Osteocyte (in vitro differentiated cells): ENCODE measurements around the gene ADAM17. TPM values are rescaled to one million over a fixed set of nuclear protein-coding genes. Genes with fewer than 3 reads are reported as not detected.

Experiments
- DNase-seq: peaks from one replicate; pipeline ENCODE4 v3.0.0; 2021; ENCODE audit warnings: mixed read lengths; ENCODE audit not compliant: unreplicated experiment; ENCODE audit errors: extremely low spot score
- H3K27ac Mint-ChIP-seq: one replicate; pipeline ENCODE4 v1.8.0; 2021; ENCODE audit warnings: mild to moderate bottlenecking, mixed read lengths; ENCODE audit not compliant: unreplicated experiment
- H3K27me3 Mint-ChIP-seq: one replicate; pipeline ENCODE4 v1.8.0; 2021; ENCODE audit warnings: mixed read lengths; ENCODE audit not compliant: unreplicated experiment
- H3K36me3 Mint-ChIP-seq: one replicate; pipeline ENCODE4 v1.8.0; 2021; ENCODE audit warnings: mixed read lengths; ENCODE audit not compliant: unreplicated experiment
- H3K4me1 Mint-ChIP-seq: one replicate; pipeline ENCODE4 v1.8.0; 2021; ENCODE audit warnings: mixed read lengths; ENCODE audit not compliant: unreplicated experiment
- H3K4me3 Mint-ChIP-seq: one replicate; pipeline ENCODE4 v1.8.0; 2021; ENCODE audit warnings: mild to moderate bottlenecking, moderate library complexity, mixed read lengths; ENCODE audit not compliant: unreplicated experiment
- H3K9me3 Mint-ChIP-seq: one replicate; pipeline ENCODE4 v1.8.0; 2021; ENCODE audit warnings: mixed read lengths; ENCODE audit not compliant: unreplicated experiment
- total RNA-seq: library from RNA; stranded (reverse); gene quantifications from 2 replicates; pipeline ENCODE4 v1.2.1, GENCODE V29; 2021
- TF ChIP-seq, protein P1 (sequence below): fragments of 200-600 bp; sonication (generic); IDR thresholded peaks from 2 replicates; pipeline ENCODE4 v1.5.0; 2021; ENCODE audit warnings: antibody characterized with exemption, mild to moderate bottlenecking, moderate library complexity

ADAM17 gene
- total RNA-seq, 1 donor from 2014 or later, result 36.4 TPM

DNA sequence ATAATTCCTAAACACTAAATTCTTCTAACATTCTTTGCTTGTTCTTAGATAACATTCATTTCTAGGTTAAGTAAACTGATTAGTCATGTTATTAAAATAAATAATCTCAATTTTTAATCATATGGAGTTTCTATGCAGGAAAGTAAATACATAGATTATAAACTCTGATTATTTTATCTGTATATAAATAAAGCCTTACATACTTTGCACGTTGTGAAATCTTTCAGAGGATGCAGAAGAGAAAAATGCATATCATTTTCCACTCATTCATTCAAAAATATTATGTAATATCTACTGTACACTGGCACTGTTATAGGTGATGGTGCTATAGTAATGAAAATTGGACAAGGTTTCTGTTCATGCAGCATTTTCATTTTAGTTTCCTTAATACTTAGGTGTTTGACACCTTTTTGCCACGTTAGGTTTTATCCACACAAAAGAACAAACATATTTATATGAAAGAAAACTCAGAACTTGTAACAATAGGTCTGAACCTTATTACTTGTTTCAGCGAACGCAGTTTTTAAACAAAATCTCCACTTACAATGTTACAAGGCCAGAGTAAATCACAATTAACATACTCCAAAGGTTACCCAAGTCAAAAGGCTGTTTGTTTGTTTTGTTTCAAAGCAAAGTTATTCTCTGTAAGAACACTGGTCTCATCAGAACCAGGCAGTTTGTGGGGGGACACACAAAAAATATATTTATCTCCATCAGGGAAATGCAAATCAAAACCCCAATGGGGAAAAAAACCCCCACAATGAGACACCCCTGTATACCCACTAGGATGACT, 27.4 kb downstream of the ADAM17 start:
- no peaks in the 10 kb centered on the region for H3K9me3 Mint-ChIP-seq

DNA sequence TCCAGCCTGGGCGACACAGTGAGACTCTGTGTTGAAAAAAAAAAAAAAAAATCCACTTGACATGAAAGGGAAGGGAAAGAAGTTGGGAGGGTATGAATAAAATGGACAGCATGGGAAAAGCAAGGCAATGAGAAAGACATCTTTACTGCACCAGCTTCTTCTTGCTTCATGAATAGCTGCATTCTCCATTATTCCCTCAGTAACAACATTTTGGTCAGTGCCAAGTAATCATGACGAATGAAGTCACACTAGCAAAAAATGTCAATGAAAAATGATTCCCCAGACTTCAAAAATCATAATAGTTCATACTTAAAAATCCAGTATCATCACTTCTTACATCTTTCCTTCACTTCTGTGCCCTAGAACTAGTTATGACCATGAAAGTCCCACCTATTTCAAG, 30.4 kb downstream of the ADAM17 start:
- no peak overlapping the region for H3K4me3 Mint-ChIP-seq
- H3K36me3 Mint-ChIP-seq, result peaks cover 52% of the 10 kb centered on the region
- H3K27me3 Mint-ChIP-seq, result no peaks in the 10 kb centered on the region
- no peak for DNase-seq
- H3K4me1 Mint-ChIP-seq, result peaks cover 5% of the 10 kb centered on the region
- TF ChIP-seq, protein P1, sequence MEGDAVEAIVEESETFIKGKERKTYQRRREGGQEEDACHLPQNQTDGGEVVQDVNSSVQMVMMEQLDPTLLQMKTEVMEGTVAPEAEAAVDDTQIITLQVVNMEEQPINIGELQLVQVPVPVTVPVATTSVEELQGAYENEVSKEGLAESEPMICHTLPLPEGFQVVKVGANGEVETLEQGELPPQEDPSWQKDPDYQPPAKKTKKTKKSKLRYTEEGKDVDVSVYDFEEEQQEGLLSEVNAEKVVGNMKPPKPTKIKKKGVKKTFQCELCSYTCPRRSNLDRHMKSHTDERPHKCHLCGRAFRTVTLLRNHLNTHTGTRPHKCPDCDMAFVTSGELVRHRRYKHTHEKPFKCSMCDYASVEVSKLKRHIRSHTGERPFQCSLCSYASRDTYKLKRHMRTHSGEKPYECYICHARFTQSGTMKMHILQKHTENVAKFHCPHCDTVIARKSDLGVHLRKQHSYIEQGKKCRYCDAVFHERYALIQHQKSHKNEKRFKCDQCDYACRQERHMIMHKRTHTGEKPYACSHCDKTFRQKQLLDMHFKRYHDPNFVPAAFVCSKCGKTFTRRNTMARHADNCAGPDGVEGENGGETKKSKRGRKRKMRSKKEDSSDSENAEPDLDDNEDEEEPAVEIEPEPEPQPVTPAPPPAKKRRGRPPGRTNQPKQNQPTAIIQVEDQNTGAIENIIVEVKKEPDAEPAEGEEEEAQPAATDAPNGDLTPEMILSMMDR, result no peak
- H3K27ac Mint-ChIP-seq, result no peak overlapping the region
- H3K9me3 Mint-ChIP-seq, result no peaks in the 10 kb centered on the region

More for the DNA sequence above, 27.4 kb downstream of the ADAM17 start:
- no peak overlapping the region for H3K4me3 Mint-ChIP-seq
- peaks cover 8% of the 10 kb centered on the region for H3K4me1 Mint-ChIP-seq
- peaks cover 42% of the 10 kb centered on the region for H3K36me3 Mint-ChIP-seq
- no peaks in the 10 kb centered on the region for H3K27me3 Mint-ChIP-seq
- DNase-seq, result no peak
- TF ChIP-seq, protein P1, result no peak
- H3K27ac Mint-ChIP-seq, result no peak overlapping the region

DNA sequence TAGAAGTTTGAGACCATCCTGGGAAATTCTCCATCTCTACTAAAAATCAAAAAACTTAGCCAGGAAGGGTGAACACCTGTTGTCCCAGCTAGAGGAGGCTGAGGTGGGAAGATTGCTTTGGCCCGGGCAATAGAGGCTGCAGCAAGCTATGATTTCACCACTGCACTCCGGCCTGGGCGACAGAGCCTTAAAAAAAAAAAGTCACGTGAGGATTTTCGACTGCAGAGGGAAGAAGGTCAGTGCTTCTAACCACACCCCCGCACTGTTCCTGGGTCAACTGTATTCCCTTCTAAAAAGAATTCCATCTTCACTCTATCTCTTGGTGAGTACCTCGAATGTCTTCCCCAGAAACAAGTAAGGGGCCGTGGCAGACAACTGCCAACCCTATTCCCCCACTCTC, 31.3 kb downstream of the ADAM17 start:
- H3K27me3 Mint-ChIP-seq, result no peaks in the 10 kb centered on the region

DNA sequence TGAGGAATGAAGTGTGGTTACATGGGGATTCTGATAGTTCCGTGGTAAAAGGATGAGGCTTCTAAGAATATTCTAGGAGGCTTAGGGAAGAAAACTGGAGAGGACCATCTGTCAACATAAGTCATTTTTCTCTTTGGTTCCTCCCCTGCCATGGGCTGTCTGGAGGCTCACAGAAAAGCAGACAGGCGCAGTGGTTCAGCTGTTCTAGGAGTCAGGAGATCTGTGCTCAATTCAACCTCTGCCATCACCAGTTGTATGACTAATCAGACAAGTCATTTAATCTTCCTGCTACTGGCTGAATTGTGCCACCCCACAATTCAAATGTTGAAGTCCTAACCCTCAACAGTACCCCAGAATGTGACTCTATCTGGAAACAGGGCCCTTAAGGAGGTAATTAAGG, 36.4 kb downstream of the ADAM17 start:
- Mint-ChIP-seq H3K9me3 (no peaks in the 10 kb centered on the region), H3K36me3 (peaks cover 43% of the 10 kb centered on the region), H3K27me3 (no peaks in the 10 kb centered on the region), H3K4me1 (no peaks in the 10 kb centered on the region), H3K27ac (no peak overlapping the region), H3K4me3 (no peak overlapping the region)
- DNase-seq, result no peak
- TF ChIP-seq, protein P1, result no peak

More for the DNA sequence above, 31.3 kb downstream of the ADAM17 start:
- Mint-ChIP-seq H3K4me3 (no peak overlapping the region), H3K9me3 (no peaks in the 10 kb centered on the region), H3K36me3 (peaks cover 58% of the 10 kb centered on the region), H3K27ac (no peak overlapping the region), H3K4me1 (peaks cover 5% of the 10 kb centered on the region)
- no peak for DNase-seq
- TF ChIP-seq, protein P1, result no peak

DNA sequence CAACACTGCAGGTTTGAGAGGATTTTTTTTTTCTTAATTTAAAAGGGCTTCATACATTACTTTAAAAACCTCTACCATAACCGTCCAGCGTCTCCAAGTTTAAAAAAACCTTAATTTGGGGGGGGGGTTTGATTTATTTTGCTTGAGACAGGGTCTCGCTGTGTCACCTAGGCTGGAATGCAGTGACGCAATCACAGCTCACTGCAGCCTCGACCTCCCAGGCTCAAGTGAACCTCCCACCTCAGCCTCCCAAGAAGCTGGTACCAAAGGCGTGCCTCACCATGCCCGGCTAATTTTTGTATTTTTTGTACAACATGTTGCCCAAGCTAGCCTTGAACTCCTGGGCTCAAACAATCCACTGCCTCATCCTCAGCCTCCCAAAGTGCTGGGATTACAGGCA, 36.9 kb downstream of the ADAM17 start:
- H3K27me3 Mint-ChIP-seq, result no peaks in the 10 kb centered on the region
- H3K4me1 Mint-ChIP-seq, result no peaks in the 10 kb centered on the region
- TF ChIP-seq, protein P1, result no peak
- H3K27ac Mint-ChIP-seq, result no peak overlapping the region
- H3K36me3 Mint-ChIP-seq, result peaks cover 38% of the 10 kb centered on the region
- no peaks in the 10 kb centered on the region for H3K9me3 Mint-ChIP-seq
- H3K4me3 Mint-ChIP-seq, result no peak overlapping the region
- DNase-seq, result no peak
